ENCODE measurements around the gene PDZD4.

Gene PDZD4

GRCh38 chrX:153825042-153825441 is 5.3 kb downstream of the PDZD4 start:
- Histone ChIP-seq H3K9me2 (replicated peaks; ENCODE audit: insufficient read depth, low read length) (no peaks in the 10 kb centered on the region), H3K27me3 (replicated peaks; ENCODE audit: insufficient read depth, low read length) (peaks cover 52% of the 10 kb centered on the region), H4K20me1 (ENCODE audit: insufficient read depth, low read length) (no peaks in the 10 kb centered on the region), H3K9ac (ENCODE audit: low read length) (no peak overlapping the region), H3F3A (ENCODE audit: insufficient read depth, low read length) (no peaks in the 10 kb centered on the region), H3K4me3 (ENCODE audit: low read length) (no peak overlapping the region), H2AFZ (ENCODE audit: low read length) (no peak overlapping the region), H3K4me2 (ENCODE audit: low read depth, low read length) (no peak overlapping the region), H3K36me3 (replicated peaks; ENCODE audit: insufficient read depth, low read length) (no peaks in the 10 kb centered on the region), H3K9me3 (replicated peaks; ENCODE audit: insufficient read depth, low read length) (no peaks in the 10 kb centered on the region), H3K4me1 (ENCODE audit: low read length) (no peaks in the 10 kb centered on the region), H3K79me2 (ENCODE audit: low read length) (no peaks in the 10 kb centered on the region), H3K27ac (ENCODE audit: low read length) (no peak overlapping the region)
- TF ChIP-seq EZH2phosphoT487 (IDR thresholded peaks at IDR 0.05; ENCODE audit: low read length) (no peak), EZH2 (optimal IDR thresholded peaks at IDR 0.05; ENCODE audit: low read depth, low read length) (no peak)
- TF ChIP-seq, protein P1, sequence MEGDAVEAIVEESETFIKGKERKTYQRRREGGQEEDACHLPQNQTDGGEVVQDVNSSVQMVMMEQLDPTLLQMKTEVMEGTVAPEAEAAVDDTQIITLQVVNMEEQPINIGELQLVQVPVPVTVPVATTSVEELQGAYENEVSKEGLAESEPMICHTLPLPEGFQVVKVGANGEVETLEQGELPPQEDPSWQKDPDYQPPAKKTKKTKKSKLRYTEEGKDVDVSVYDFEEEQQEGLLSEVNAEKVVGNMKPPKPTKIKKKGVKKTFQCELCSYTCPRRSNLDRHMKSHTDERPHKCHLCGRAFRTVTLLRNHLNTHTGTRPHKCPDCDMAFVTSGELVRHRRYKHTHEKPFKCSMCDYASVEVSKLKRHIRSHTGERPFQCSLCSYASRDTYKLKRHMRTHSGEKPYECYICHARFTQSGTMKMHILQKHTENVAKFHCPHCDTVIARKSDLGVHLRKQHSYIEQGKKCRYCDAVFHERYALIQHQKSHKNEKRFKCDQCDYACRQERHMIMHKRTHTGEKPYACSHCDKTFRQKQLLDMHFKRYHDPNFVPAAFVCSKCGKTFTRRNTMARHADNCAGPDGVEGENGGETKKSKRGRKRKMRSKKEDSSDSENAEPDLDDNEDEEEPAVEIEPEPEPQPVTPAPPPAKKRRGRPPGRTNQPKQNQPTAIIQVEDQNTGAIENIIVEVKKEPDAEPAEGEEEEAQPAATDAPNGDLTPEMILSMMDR (IDR thresholded peaks at IDR 0.05; ENCODE audit: low read length), result no peak
- DNase-seq, result no peak

- no peak overlapping the region for H3K9ac ChIP-seq (ENCODE audit: low read length)
- TF ChIP-seq EZH2phosphoT487 (IDR thresholded peaks at IDR 0.05; ENCODE audit: low read length) (no peak), EZH2 (optimal IDR thresholded peaks at IDR 0.05; ENCODE audit: low read depth, low read length) (no peak)
- TF ChIP-seq, protein P1 (IDR thresholded peaks at IDR 0.05; ENCODE audit: low read length), result no peak
These were observed 6.0 kb downstream of the PDZD4 start for GRCh38 chrX:153824348-153824747.

DNA sequence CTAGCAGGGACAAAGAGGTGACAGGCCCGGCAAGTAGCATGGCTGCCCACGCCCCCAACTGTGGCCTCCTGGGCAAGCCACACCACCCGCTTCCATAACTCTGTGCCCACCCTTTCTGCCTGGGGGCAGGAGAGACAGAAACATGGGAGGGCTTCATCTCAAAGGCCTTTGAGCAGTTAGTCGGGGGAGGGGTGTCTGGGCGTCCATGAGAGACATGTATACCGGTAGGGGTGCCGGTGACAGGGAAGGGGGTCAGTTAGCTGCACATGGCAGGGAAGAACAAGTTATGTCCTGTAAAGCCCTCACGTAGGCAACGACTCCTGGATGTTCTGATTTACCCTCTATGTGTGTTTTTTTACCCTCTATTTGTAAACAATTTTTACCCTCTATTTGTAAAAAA is 9.3 kb downstream of the PDZD4 start:
- Histone ChIP-seq H3K79me2 (ENCODE audit: low read length) (no peaks in the 10 kb centered on the region), H3K4me3 (ENCODE audit: low read length) (no peak overlapping the region), H3K9me2 (replicated peaks; ENCODE audit: insufficient read depth, low read length) (no peaks in the 10 kb centered on the region), H3K27ac (ENCODE audit: low read length) (no peak overlapping the region), H3K27me3 (replicated peaks; ENCODE audit: insufficient read depth, low read length) (peaks cover 34% of the 10 kb centered on the region), H3K9ac (ENCODE audit: low read length) (no peak overlapping the region), H3K4me1 (ENCODE audit: low read length) (no peaks in the 10 kb centered on the region), H3K36me3 (replicated peaks; ENCODE audit: insufficient read depth, low read length) (no peaks in the 10 kb centered on the region), H3F3A (ENCODE audit: insufficient read depth, low read length) (no peaks in the 10 kb centered on the region), H3K9me3 (replicated peaks; ENCODE audit: insufficient read depth, low read length) (no peaks in the 10 kb centered on the region), H2AFZ (ENCODE audit: low read length) (no peak overlapping the region), H4K20me1 (ENCODE audit: insufficient read depth, low read length) (no peaks in the 10 kb centered on the region), H3K4me2 (ENCODE audit: low read depth, low read length) (no peak overlapping the region)
- no peak for TF ChIP-seq EZH2phosphoT487 (IDR thresholded peaks at IDR 0.05; ENCODE audit: low read length)
- TF ChIP-seq, protein P1 (IDR thresholded peaks at IDR 0.05; ENCODE audit: low read length), result no peak
- TF ChIP-seq EZH2 (optimal IDR thresholded peaks at IDR 0.05; ENCODE audit: low read depth, low read length), result no peak
- no peak for DNase-seq

More at GRCh38 chrX:153824348-153824747, 6.0 kb downstream of the PDZD4 start:
- peaks cover 48% of the 10 kb centered on the region for H3K27me3 ChIP-seq (replicated peaks; ENCODE audit: insufficient read depth, low read length)
- no peaks in the 10 kb centered on the region for H3K79me2 ChIP-seq (ENCODE audit: low read length)
- no peaks in the 10 kb centered on the region for H3K9me3 ChIP-seq (replicated peaks; ENCODE audit: insufficient read depth, low read length)
- H3F3A ChIP-seq (ENCODE audit: insufficient read depth, low read length), result no peaks in the 10 kb centered on the region
- no peaks in the 10 kb centered on the region for H3K36me3 ChIP-seq (replicated peaks; ENCODE audit: insufficient read depth, low read length)
- DNase-seq, result no peak
- no peak overlapping the region for H3K4me3 ChIP-seq (ENCODE audit: low read length)
- no peaks in the 10 kb centered on the region for H3K9me2 ChIP-seq (replicated peaks; ENCODE audit: insufficient read depth, low read length)
- no peak overlapping the region for H3K27ac ChIP-seq (ENCODE audit: low read length)
- no peaks in the 10 kb centered on the region for H4K20me1 ChIP-seq (ENCODE audit: insufficient read depth, low read length)
- no peak overlapping the region for H3K4me2 ChIP-seq (ENCODE audit: low read depth, low read length)
- H2AFZ ChIP-seq (ENCODE audit: low read length), result no peak overlapping the region
- no peaks in the 10 kb centered on the region for H3K4me1 ChIP-seq (ENCODE audit: low read length)
